Right atrium auricular region (tissue), 2 donors: ENCODE measurements around the gene ACKR1. TPM values are rescaled to one million over a fixed set of nuclear protein-coding genes. Genes with fewer than 3 reads are reported as not detected.

Source experiments
- DNase-seq: peaks from one replicate; pipeline ENCODE4 v3.0.0-alpha.2; 2019; ENCODE audit warnings: low spot score
- H3K27ac ChIP-seq, 2 donors: fragments of 200-600 bp; sonication (generic); 1 replicate in 1 of 2; 2 replicates in 1 of 2; pipeline ENCODE4 v1.5.1; 2016 to 2019
- H3K27me3 ChIP-seq, 2 donors: fragments of 200-600 bp; sonication (generic); one replicate each; pipeline versions ENCODE4 v1.5.1 to v1.6.0; 2017 to 2019
- H3K36me3 ChIP-seq: fragments of 200-600 bp; sonication (generic); one replicate; pipeline ENCODE4 v1.5.1; 2016
- H3K4me1 ChIP-seq, 2 donors: fragments of 200-600 bp; sonication (generic); one replicate each; pipeline versions ENCODE4 v1.5.1 to v1.6.0; 2017 to 2019
- H3K4me3 ChIP-seq, 2 donors: fragments of 200-600 bp; sonication (generic); 1 replicate in 1 of 2; 2 replicates in 1 of 2; pipeline ENCODE4 v1.5.1; 2017 to 2019; ENCODE audit warnings: mild to moderate bottlenecking in 1 of 2, moderate library complexity in 1 of 2
- H3K9me3 ChIP-seq, 2 donors: fragments of 200-600 bp; sonication (generic); one replicate each; pipeline ENCODE4 v1.5.1; 2019
- CTCF ChIP-seq, 2 donors: fragments of 200-600 bp; sonication (generic); IDR thresholded peaks; one replicate each; pipeline ENCODE4 v1.5.1; 2019; ENCODE audit warnings: antibody characterized with exemption in 2 of 2
- total RNA-seq, 2 donors: library from RNA; depleted of rRNA; stranded (reverse); fragments of >200 nt; gene quantifications; one replicate each; pipeline ENCODE4 v1.1.0, GENCODE V29; 2016

Gene ACKR1
- total RNA-seq, 2 donors from 2014 or later: 13.3 to 13.8 TPM

GRCh38 chr1:159181328-159182024 lies 23.2 kb upstream of the ACKR1 start:
- TF ChIP-seq CTCF (IDR thresholded peaks at IDR 0.05): no peak
- Histone ChIP-seq H3K27ac (no peak overlapping the region), H3K27me3 (no peaks in the 10 kb centered on the region)

DNA sequence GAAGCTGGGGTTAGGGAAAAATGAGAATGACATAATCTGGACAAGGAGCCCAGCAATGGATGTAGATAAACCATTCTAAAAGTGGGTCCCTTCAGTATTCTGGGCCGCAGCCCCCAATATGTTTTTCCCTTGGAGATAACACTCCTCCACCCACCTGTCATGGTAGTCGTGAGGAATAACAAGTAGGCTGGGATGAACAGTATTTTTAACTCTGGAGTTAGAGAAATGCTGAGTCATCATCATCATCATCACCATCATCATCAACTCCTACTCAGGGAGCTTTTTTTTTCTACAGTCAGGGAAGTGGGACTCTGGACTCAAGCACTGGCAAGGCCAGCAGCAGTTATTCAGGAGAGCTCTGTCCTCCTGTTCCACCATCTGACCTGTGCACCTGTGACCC lies 20.5 kb upstream of the ACKR1 start:
- TF ChIP-seq CTCF (IDR thresholded peaks at IDR 0.05): no peak
- Histone ChIP-seq H3K27ac (no peak overlapping the region), H3K4me1 (peaks cover 0 to 5% of the 10 kb centered on the region in 2 donors), H3K36me3 (no peaks in the 10 kb centered on the region), H3K4me3 (no peak overlapping the region), H3K9me3 (no peaks in the 10 kb centered on the region), H3K27me3 (no peaks in the 10 kb centered on the region)
- no peak for DNase-seq

More at GRCh38 chr1:159181328-159182024, 23.2 kb upstream of the ACKR1 start:
- no peak for DNase-seq
- Histone ChIP-seq H3K9me3 (no peaks in the 10 kb centered on the region), H3K4me3 (no peak overlapping the region), H3K4me1 (no peaks in the 10 kb centered on the region), H3K36me3 (no peaks in the 10 kb centered on the region)

DNA sequence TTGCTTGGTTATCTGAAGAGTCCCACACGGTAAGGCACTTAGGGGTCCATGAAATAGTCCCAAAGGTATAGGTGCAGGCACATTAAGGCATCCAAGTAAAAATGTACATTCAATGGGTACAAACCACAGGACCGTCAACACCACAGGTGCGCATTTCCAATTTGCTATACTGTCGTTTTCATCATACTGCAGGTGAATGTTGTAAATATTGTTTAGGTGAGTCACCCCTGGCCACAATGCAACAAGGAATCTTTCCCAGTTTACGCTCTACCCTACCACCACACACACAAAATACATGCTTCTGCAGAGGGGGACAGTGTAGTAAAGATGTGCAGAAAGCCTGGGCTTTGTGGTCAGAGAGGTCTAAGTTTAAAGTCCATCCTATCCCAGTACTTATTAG lies 19.6 kb upstream of the ACKR1 start:
- H3K4me1 ChIP-seq: peaks cover 0 to 5% of the 10 kb centered on the region in 2 donors
- no peaks in the 10 kb centered on the region for H3K36me3 ChIP-seq
- H3K27me3 ChIP-seq: no peaks in the 10 kb centered on the region
- TF ChIP-seq CTCF (IDR thresholded peaks at IDR 0.05): no peak
- no peaks in the 10 kb centered on the region for H3K9me3 ChIP-seq
- DNase-seq: no peak
- H3K27ac ChIP-seq: no peak overlapping the region
- H3K4me3 ChIP-seq: no peak overlapping the region

GRCh38 chr1:159187033-159187432 lies 17.6 kb upstream of the ACKR1 start:
- no peak for TF ChIP-seq CTCF (IDR thresholded peaks at IDR 0.05)
- no peaks in the 10 kb centered on the region for H3K27me3 ChIP-seq
- DNase-seq: no peak

DNA sequence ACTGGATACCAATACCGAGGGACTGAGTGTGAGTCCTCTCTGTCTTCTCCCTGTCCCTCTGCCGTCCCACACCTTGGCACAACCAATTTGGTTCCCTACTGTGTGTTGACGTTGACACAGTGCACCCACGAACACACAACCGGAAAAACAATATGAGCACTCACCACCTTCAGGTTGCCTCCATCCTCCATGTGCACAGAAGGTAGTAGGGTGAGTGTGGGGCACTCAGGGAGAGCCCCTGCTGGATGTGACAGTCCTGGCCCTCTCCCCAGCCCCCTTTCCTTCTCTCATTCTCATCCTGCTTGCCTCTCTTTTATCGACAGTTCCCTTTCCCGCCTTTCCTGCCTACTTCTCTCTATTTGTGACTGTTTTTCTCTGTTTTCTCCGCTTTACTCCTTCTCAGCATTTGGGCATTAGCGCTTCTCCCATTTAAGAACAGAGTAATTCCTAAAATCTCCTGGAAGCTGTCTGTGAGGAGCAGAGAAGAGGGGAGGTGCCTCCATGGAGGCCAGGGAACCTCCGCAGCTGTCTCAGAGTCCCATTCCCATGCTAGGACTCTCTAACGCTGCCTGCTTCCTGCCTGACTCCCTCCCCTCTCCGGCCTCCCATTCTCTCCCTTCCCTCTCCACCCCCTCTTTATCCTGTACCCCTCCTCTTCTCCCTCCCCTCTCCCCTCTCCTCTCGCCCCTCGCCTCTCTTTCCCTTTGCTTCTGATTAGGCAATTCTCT lies 16.9 kb upstream of the ACKR1 start:
- no peaks in the 10 kb centered on the region for H3K27me3 ChIP-seq
- H3K9me3 ChIP-seq: no peaks in the 10 kb centered on the region
- no peak for TF ChIP-seq CTCF (IDR thresholded peaks at IDR 0.05)
- H3K4me3 ChIP-seq: peak overlapping the region; percentile 17 to 42
- no peak for DNase-seq
- H3K36me3 ChIP-seq: no peaks in the 10 kb centered on the region
- peaks cover 0 to 5% of the 10 kb centered on the region in 2 donors for H3K4me1 ChIP-seq
- H3K27ac ChIP-seq: no peak overlapping the region

More at GRCh38 chr1:159187033-159187432, 17.6 kb upstream of the ACKR1 start:
- H3K4me1 ChIP-seq: peaks cover 0 to 5% of the 10 kb centered on the region in 2 donors
- H3K36me3 ChIP-seq: no peaks in the 10 kb centered on the region
- no peaks in the 10 kb centered on the region for H3K9me3 ChIP-seq
- no peak overlapping the region for H3K4me3 ChIP-seq
- no peak overlapping the region for H3K27ac ChIP-seq
